Tibial nerve (tissue), 4 donors: ENCODE data around the gene NPHP3. TPM values are rescaled to one million over a fixed set of nuclear protein-coding genes. Genes with fewer than 3 reads are reported as not detected.

Experiments
- DNase-seq, 2 donors: peaks; one replicate each; pipeline ENCODE4 v3.0.0-alpha.2; 2019; ENCODE audit warnings: low spot score in 2 of 2
- H3K27ac ChIP-seq, 4 donors: fragments of 200-600 bp; sonication (generic) in 3 of 4; one replicate each; pipeline ENCODE4 v1.5.1; 2017 to 2019; ENCODE audit warnings: mild to moderate bottlenecking in 1 of 4
- H3K27me3 ChIP-seq, 2 donors: fragments of 200-600 bp; sonication (generic) in 1 of 2; one replicate each; pipeline versions ENCODE4 v1.5.1 to v1.6.0; 2017 to 2019
- H3K36me3 ChIP-seq, 3 donors: fragments of 200-600 bp; sonication (generic); one replicate each; pipeline ENCODE4 v1.5.1; 2018 to 2019
- H3K4me1 ChIP-seq, 4 donors: fragments of 200-600 bp; sonication (generic) in 3 of 4; one replicate each; pipeline ENCODE4 v1.5.1; 2017 to 2019
- H3K4me3 ChIP-seq, 4 donors: fragments of 200-600 bp; sonication (generic) in 3 of 4; one replicate each; pipeline ENCODE4 v1.5.1; 2017 to 2019; ENCODE audit warnings: mild to moderate bottlenecking in 1 of 4, moderate library complexity in 1 of 4
- H3K9me3 ChIP-seq, 4 donors: fragments of 200-600 bp; sonication (generic) in 3 of 4; one replicate each; pipeline ENCODE4 v1.5.1; 2017 to 2019
- EP300 ChIP-seq, 2 donors: sonication (generic); formaldehyde crosslinking; IDR thresholded peaks; one replicate each; pipeline ENCODE4 v1.6.1; 2017; ENCODE audit warnings: antibody characterized with exemption in 2 of 2, mild to moderate bottlenecking in 1 of 2
- POLR2A ChIP-seq, 2 donors: fragments of 450-650 bp; IDR thresholded peaks; one replicate each; pipeline ENCODE4 v1.6.1; 2017; ENCODE audit warnings: antibody characterized with exemption in 2 of 2, mild to moderate bottlenecking in 2 of 2, moderate library complexity in 2 of 2
- WGBS, 2 donors: methylation state at CpG; one replicate each; pipeline ENCODE4 v1.1.5; 2018; 5-methylcytosine and 5-hydroxymethylcytosine counted together
- total RNA-seq, 4 donors: library from RNA; depleted of rRNA; stranded (reverse); fragments of >200 nt; gene quantifications; one replicate each; pipeline ENCODE4 v1.1.0, GENCODE V29; 2016
- TF ChIP-seq, protein P1 (sequence below), 5 experiments: fragments of 200-600 bp in 3 of 5; fragments of 450-650 bp in 2 of 5; sonication (generic) in 3 of 5; IDR thresholded peaks; one replicate each; pipeline ENCODE4 v1.5.1; 2016 to 2019; ENCODE audit warnings: antibody characterized with exemption in 5 of 5, mild to moderate bottlenecking in 3 of 5, moderate library complexity in 2 of 5

Gene NPHP3
- total RNA-seq, 4 donors from 2014 or later: 52.2 to 92.9 (median 69.4) TPM

DNA sequence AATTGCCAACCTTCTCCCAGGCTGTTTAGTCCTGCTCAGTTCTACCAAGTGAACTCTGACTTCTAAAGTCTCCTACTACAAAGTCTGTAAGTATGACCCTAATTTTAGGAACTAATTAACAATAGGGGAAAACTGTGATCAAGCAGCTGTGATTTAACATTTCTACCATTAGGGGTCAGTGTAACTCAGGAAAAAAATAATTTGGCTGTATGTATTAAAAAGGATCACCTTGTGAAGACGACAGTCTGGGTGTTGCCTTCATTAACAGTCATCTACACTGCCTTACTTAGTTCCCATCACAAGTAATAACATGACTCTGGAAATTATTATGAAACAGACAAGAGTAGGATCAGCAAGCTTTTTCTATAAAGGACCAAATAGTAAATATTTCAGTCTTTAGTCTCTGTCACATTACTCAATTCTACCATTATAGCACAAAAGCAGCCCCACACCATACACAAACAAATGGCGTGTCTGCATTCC is 4.2 kb upstream of the NPHP3 start:
- Histone ChIP-seq H3K4me3 (no peak overlapping the region), H3K4me1 (peaks cover 0 to 14% (median 5%) of the 10 kb centered on the region in 4 donors), H3K27me3 (no peaks in the 10 kb centered on the region), H3K27ac (no peak overlapping the region), H3K9me3 (no peaks in the 10 kb centered on the region), H3K36me3 (no peaks in the 10 kb centered on the region)
- no peak for DNase-seq
- TF ChIP-seq, protein P1, sequence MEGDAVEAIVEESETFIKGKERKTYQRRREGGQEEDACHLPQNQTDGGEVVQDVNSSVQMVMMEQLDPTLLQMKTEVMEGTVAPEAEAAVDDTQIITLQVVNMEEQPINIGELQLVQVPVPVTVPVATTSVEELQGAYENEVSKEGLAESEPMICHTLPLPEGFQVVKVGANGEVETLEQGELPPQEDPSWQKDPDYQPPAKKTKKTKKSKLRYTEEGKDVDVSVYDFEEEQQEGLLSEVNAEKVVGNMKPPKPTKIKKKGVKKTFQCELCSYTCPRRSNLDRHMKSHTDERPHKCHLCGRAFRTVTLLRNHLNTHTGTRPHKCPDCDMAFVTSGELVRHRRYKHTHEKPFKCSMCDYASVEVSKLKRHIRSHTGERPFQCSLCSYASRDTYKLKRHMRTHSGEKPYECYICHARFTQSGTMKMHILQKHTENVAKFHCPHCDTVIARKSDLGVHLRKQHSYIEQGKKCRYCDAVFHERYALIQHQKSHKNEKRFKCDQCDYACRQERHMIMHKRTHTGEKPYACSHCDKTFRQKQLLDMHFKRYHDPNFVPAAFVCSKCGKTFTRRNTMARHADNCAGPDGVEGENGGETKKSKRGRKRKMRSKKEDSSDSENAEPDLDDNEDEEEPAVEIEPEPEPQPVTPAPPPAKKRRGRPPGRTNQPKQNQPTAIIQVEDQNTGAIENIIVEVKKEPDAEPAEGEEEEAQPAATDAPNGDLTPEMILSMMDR (IDR thresholded peaks at IDR 0.05): peak; percentile 62 to 84 (median 77)
- TF ChIP-seq POLR2A (IDR thresholded peaks at IDR 0.05) (no peak), EP300 (IDR thresholded peaks at IDR 0.05) (no peak)
- 11 to 20% methylated on average over 2 of the region's 2 CpGs for WGBS, 2 donors

DNA sequence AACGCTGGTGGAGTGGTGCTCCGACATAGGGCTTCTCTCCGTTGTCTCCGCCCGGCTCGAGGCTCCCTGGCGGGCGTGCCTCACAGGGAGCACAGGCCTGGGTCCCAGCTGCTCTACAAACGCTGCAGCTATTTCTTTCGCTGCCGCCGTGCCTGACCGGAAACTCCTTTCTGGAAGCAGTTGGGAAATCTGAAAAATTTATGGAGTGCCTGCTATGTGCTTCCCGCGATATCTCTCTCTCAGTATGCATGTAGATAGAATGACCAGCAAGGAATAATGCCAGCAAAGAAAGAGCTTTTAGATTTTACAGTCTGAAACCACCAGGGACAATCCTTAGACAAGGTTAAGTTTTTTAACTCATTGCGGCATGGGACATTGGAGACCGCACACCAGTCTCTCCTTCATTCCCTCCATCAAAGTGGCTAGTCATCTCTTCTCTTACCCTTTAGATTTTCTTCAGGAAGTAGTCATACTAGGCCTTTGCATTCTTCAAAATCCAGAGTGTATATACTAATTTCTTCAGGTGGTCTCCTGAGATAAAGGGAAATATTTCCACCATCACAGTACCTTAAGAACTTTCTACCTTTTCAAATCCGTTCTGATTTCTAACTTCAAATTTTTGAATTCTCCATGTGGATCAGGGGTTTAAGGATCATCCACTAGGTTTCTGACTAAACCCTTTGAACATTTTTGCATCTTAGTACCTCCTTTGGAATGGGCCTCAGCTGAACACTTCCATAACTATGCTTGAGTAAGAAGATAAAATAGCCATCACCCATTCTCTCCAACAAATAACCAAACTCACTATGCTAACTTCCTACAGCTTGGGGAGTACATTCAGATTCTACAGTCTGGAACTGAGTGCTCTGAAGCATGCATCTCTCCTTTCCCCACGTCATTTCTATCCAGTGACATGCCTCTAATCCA is 1.1 kb upstream of the NPHP3 start:
- Histone ChIP-seq H3K36me3 (peaks cover 0 to 4% (median 0%) of the 10 kb centered on the region in 3 donors), H3K27ac (peak overlapping the region; percentile 54 to 89 (median 82)), H3K9me3 (no peaks in the 10 kb centered on the region), H3K4me3 (peak overlapping the region; percentile 44 to 75 (median 74)), H3K4me1 (peaks cover 6 to 42% (median 27%) of the 10 kb centered on the region in 4 donors), H3K27me3 (no peaks in the 10 kb centered on the region)
- TF ChIP-seq POLR2A (IDR thresholded peaks at IDR 0.05): peak in 1 of 2 donors; percentile 85
- TF ChIP-seq EP300 (IDR thresholded peaks at IDR 0.05): peak; percentile 22 to 44
- TF ChIP-seq, protein P1 (IDR thresholded peaks at IDR 0.05): no peak
- DNase-seq: no peak
- 9 to 10% methylated on average over 19 of the region's 19 CpGs for WGBS, 2 donors

GRCh38 chr3:132721479-132722164 is 587 bp downstream of the NPHP3 start:
- no peaks in the 10 kb centered on the region for H3K9me3 ChIP-seq
- 5% methylated on average over 21 to 30 of the region's 47 CpGs for WGBS, 2 donors
- TF ChIP-seq POLR2A (IDR thresholded peaks at IDR 0.05) (no peak), EP300 (IDR thresholded peaks at IDR 0.05) (no peak)
- TF ChIP-seq, protein P1 (IDR thresholded peaks at IDR 0.05): peak in 4 of 5 experiments; percentile 14 to 79 (median 50)
- peak overlapping the region; percentile 70 to 99 (median 96) for H3K4me3 ChIP-seq
- peak; percentile 37 to 43 for DNase-seq
- H3K27me3 ChIP-seq: no peaks in the 10 kb centered on the region
- H3K36me3 ChIP-seq: peaks cover 0 to 18% (median 0%) of the 10 kb centered on the region in 3 donors
- peaks cover 6 to 41% (median 27%) of the 10 kb centered on the region in 4 donors for H3K4me1 ChIP-seq
- peak overlapping the region; percentile 95 to 100 (median 99) for H3K27ac ChIP-seq

- no peaks in the 10 kb centered on the region for H3K27me3 ChIP-seq
- WGBS, 2 donors: 64 to 66% methylated on average over 6 of the region's 6 CpGs
- H3K4me1 ChIP-seq: peaks cover 6 to 36% (median 25%) of the 10 kb centered on the region in 4 donors
- TF ChIP-seq, protein P1 (IDR thresholded peaks at IDR 0.05): no peak
- no peak for TF ChIP-seq POLR2A (IDR thresholded peaks at IDR 0.05)
- no peak for TF ChIP-seq EP300 (IDR thresholded peaks at IDR 0.05)
- H3K9me3 ChIP-seq: no peaks in the 10 kb centered on the region
- no peak for DNase-seq
- H3K4me3 ChIP-seq: peak overlapping the region in 1 of 4 donors; percentile 99
- peaks cover 0 to 30% (median 0%) of the 10 kb centered on the region in 3 donors for H3K36me3 ChIP-seq
- H3K27ac ChIP-seq: no peak overlapping the region
Measured at GRCh38 chr3:132720228-132720627, 2.0 kb downstream of the NPHP3 start.
